ENCODE data around the gene EEA1. TPM values are rescaled to one million over a fixed set of nuclear protein-coding genes. Genes with fewer than 3 reads are reported as not detected.
A peak's percentile ranks its signal among the peaks of the same experiment; 100 is the strongest.

The EEA1 gene
- total and polyA plus RNA-seq, 10 of the 15 experiments (the other 5 are each of a cell fraction or from before 2014, with no cell fraction given), result 5.5 to 40.3 (median 13.5) TPM

DNA sequence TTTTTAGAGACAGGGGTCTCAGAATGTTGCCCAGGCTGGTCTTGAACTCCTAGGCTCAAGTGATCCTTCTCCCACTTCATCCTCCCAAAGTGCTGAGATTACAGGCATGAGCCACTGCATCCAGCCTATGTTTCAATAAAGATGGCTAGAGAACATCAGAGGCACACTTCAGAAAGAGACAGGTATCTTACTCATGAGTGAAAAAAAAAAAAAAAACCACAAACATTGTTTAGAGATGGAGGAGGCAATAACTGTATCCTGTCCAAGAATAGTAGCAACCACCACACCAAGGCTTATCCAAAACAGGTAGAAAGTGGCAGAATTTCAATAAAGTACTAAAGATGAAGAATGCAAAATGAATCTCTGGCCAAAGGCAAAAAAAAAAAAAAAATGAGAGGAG is 30.3 kb downstream of the EEA1 start:
- no peak overlapping the region for H3K4me2 ChIP-seq (ENCODE audit: control insufficient read depth, insufficient read depth)
- POLR2A ChIA-PET, result interaction anchor here (0.6 kb wide), 1 partner anchor 61 kb away, joined by 3 read pairs; no protein-coding TSS in a partner anchor
- no peaks in the 10 kb centered on the region; the same call in 1 of the 3 replicates for H3K9me3 ChIP-seq (replicated peaks; ENCODE audit: control insufficient read depth, insufficient read depth, low read length)
- in situ Hi-C loops (cut with MboI) (no loop called here), intact Hi-C loops (cut with micrococcal nuclease; ENCODE audit: unreplicated experiment) (no loop called here)
- H3K79me2 ChIP-seq (ENCODE audit: control insufficient read depth, insufficient read depth, low read length), result peaks cover 9% of the 10 kb centered on the region
- no TSS peak for BruUV-seq (replicated peaks)
- no peak overlapping the region for H3K27ac ChIP-seq (ENCODE audit: control insufficient read depth, insufficient read depth)
- peak; percentile 47 for ATAC-seq
- no peaks in the 10 kb centered on the region; a peak in 1 of 4 replicates for H3K36me3 ChIP-seq (ENCODE audit: control insufficient read depth in 2 of 2, insufficient read depth in 2 of 2, low read length in 1 of 2)
- no peak overlapping the region for H3K9ac ChIP-seq (ENCODE audit: control insufficient read depth, insufficient read depth, low read length)
- SMC1A ChIA-PET (ENCODE audit: uncharacterized antibody, unreplicated experiment), result interaction anchor here (0.9 to 1.7 kb wide), 4 partner anchors 10 to 88 kb away, joined by 3 to 5 read pairs (median 4); no protein-coding TSS in a partner anchor
- RAD21 ChIA-PET (ENCODE audit: unreplicated experiment), result no interaction called here
- CTCF ChIA-PET, result interaction anchor here (0.6 kb wide), 1 partner anchor 556 kb away, joined by 4 read pairs; no protein-coding TSS in a partner anchor
- TF ChIP-seq KAT2A (conservative IDR thresholded peaks at IDR 0.05; ENCODE audit: control insufficient read depth, low read depth, low read length), result no peak
- TF ChIP-seq RUNX3 (IDR thresholded peaks at IDR 0.05; ENCODE audit: low read length), result peak; percentile 45
- no peak overlapping the region for H2AFZ ChIP-seq (ENCODE audit: control insufficient read depth, low read depth, low read length)
- H3K4me1 ChIP-seq (ENCODE audit: control insufficient read depth, insufficient read depth, low read length), result peaks cover 3% of the 10 kb centered on the region; the same call in 1 of the 2 replicates
- no peaks in the 10 kb centered on the region for H3K27me3 ChIP-seq (replicated peaks in 1 of 2; ENCODE audit: control insufficient read depth in 2 of 2, insufficient read depth in 2 of 2, low read length in 1 of 2)
- H3K4me3 ChIP-seq, result no peak overlapping the region
- DNase-seq (ENCODE audit: low read depth, low spot score), result no peak
- FAIRE-seq, result no peak
- no peaks in the 10 kb centered on the region for H4K20me1 ChIP-seq (ENCODE audit: control insufficient read depth, insufficient read depth)

DNA sequence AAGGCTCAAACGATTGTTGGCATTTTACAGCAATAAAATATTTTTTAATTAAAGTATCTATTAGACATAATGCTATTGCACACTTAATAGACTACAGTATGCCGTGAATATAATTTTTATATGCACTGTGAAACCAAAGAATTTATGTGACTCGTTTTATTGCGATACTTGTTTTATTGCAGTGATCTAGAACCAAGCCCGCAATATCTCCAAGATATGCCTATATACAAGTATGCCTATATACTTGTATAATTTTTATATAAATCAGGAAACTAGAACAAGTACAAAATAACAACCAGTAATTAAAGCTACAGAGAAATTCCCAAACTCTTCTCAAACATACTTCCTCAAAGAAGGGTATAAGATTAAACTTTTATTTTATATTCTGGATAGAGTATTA is 31.3 kb downstream of the EEA1 start:
- ChIA-PET CTCF (no interaction called here), POLR2A (interaction anchor here (0.6 kb wide), 1 partner anchor 60 kb away, joined by 3 read pairs; no protein-coding TSS in a partner anchor), SMC1A (ENCODE audit: uncharacterized antibody, unreplicated experiment) (interaction anchor here (1.0 kb wide), 1 partner anchor 29 kb away, joined by 4 read pairs; no protein-coding TSS in a partner anchor), RAD21 (ENCODE audit: unreplicated experiment) (no interaction called here)
- peaks cover 10% of the 10 kb centered on the region for H3K79me2 ChIP-seq (ENCODE audit: control insufficient read depth, insufficient read depth, low read length)
- H3K4me1 ChIP-seq (ENCODE audit: control insufficient read depth, insufficient read depth, low read length), result peaks cover 3% of the 10 kb centered on the region; the same call in 1 of the 2 replicates
- no peaks in the 10 kb centered on the region for H3K27me3 ChIP-seq (replicated peaks in 1 of 2; ENCODE audit: control insufficient read depth in 2 of 2, insufficient read depth in 2 of 2, low read length in 1 of 2)
- WGBS (ENCODE audit: insufficient coverage, insufficient replicate concordance, low lambda C conversion rate, missing lambda C conversion rate), result over 99% methylated on average over 5 of the region's 5 CpGs
- H3K4me3 ChIP-seq, result no peak overlapping the region
- BruUV-seq (replicated peaks), result no TSS peak
- no peaks in the 10 kb centered on the region; the same call in 1 of the 3 replicates for H3K9me3 ChIP-seq (replicated peaks; ENCODE audit: control insufficient read depth, insufficient read depth, low read length)
- no peaks in the 10 kb centered on the region; a peak in 1 of 4 replicates for H3K36me3 ChIP-seq (ENCODE audit: control insufficient read depth in 2 of 2, insufficient read depth in 2 of 2, low read length in 1 of 2)
- FAIRE-seq, result no peak
- no peaks in the 10 kb centered on the region for H4K20me1 ChIP-seq (ENCODE audit: control insufficient read depth, insufficient read depth)
- no peak overlapping the region for H3K27ac ChIP-seq (ENCODE audit: control insufficient read depth, insufficient read depth)
- TF ChIP-seq, protein P1, sequence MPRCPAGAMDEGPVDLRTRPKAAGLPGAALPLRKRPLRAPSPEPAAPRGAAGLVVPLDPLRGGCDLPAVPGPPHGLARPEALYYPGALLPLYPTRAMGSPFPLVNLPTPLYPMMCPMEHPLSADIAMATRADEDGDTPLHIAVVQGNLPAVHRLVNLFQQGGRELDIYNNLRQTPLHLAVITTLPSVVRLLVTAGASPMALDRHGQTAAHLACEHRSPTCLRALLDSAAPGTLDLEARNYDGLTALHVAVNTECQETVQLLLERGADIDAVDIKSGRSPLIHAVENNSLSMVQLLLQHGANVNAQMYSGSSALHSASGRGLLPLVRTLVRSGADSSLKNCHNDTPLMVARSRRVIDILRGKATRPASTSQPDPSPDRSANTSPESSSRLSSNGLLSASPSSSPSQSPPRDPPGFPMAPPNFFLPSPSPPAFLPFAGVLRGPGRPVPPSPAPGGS (IDR thresholded peaks at IDR 0.05; ENCODE audit: borderline replicate concordance, insufficient read depth, low read depth, low read length, poor library complexity, severe bottlenecking), result no peak
- TF ChIP-seq IKZF2 (IDR thresholded peaks at IDR 0.05) (no peak), SP1 (IDR thresholded peaks at IDR 0.05; ENCODE audit: low read depth, low read length) (no peak), HDAC2 (IDR thresholded peaks at IDR 0.05) (no peak), DPF2 (IDR thresholded peaks at IDR 0.05) (no peak)
- TF ChIP-seq, protein P2, sequence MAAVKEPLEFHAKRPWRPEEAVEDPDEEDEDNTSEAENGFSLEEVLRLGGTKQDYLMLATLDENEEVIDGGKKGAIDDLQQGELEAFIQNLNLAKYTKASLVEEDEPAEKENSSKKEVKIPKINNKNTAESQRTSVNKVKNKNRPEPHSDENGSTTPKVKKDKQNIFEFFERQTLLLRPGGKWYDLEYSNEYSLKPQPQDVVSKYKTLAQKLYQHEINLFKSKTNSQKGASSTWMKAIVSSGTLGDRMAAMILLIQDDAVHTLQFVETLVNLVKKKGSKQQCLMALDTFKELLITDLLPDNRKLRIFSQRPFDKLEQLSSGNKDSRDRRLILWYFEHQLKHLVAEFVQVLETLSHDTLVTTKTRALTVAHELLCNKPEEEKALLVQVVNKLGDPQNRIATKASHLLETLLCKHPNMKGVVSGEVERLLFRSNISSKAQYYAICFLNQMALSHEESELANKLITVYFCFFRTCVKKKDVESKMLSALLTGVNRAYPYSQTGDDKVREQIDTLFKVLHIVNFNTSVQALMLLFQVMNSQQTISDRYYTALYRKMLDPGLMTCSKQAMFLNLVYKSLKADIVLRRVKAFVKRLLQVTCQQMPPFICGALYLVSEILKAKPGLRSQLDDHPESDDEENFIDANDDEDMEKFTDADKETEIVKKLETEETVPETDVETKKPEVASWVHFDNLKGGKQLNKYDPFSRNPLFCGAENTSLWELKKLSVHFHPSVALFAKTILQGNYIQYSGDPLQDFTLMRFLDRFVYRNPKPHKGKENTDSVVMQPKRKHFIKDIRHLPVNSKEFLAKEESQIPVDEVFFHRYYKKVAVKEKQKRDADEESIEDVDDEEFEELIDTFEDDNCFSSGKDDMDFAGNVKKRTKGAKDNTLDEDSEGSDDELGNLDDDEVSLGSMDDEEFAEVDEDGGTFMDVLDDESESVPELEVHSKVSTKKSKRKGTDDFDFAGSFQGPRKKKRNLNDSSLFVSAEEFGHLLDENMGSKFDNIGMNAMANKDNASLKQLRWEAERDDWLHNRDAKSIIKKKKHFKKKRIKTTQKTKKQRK (IDR thresholded peaks at IDR 0.05; ENCODE audit: low read depth, low read length), result no peak
- H3K9ac ChIP-seq (ENCODE audit: control insufficient read depth, insufficient read depth, low read length), result no peak overlapping the region
- H2AFZ ChIP-seq (ENCODE audit: control insufficient read depth, low read depth, low read length), result no peak overlapping the region
- H3K4me2 ChIP-seq (ENCODE audit: control insufficient read depth, insufficient read depth), result no peak overlapping the region
- DNase-seq (ENCODE audit: low read depth, low spot score), result no peak
- in situ Hi-C loops (cut with MboI), result no loop called here
- no peak for ATAC-seq
- intact Hi-C loops (cut with micrococcal nuclease; ENCODE audit: unreplicated experiment), result no loop called here
